HG03064 (cell line): ENCODE measurements around the gene MRPL10.

Experiments used
- ATAC-seq: cut with Tn5 transposase; IDR thresholded peaks from one replicate; pipeline ENCODE4 v1.9.1; 2021; ENCODE audit warnings: low read depth; ENCODE audit not compliant: unreplicated experiment

The MRPL10 gene

GRCh38 chr17:47862621-47863440 is 31.5 kb upstream of the MRPL10 start:
- ATAC-seq: no peak

DNA sequence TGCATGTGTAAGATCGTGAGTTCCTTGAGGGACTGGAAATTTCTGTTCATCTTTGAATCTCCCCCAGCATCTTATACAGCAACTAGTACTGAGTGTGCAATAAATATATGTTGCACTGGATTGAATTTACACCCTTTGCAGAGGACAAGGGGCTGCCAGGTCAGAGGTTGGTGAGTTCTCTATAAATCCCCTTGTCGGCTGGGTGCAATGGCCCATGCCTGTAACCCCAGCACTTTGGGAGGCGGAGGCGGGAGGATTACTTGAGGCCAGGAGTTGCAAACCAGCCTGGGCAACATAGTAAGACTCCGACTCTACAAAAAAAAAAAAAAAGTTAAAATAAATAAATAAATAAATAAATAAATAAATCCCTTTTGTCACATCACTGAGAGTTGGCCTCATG is 29.0 kb upstream of the MRPL10 start:
- ATAC-seq: no peak

GRCh38 chr17:47857551-47858455 is 26.5 kb upstream of the MRPL10 start:
- ATAC-seq: no peak

GRCh38 chr17:47856830-47857229 is 25.5 kb upstream of the MRPL10 start:
- ATAC-seq: no peak

GRCh38 chr17:47855737-47856136 is 24.4 kb upstream of the MRPL10 start:
- no peak for ATAC-seq

- no peak for ATAC-seq
Measured at GRCh38 chr17:47853616-47854015, 22.3 kb upstream of the MRPL10 start.

- ATAC-seq: no peak
Measured at GRCh38 chr17:47852113-47852949, 21.0 kb upstream of the MRPL10 start.

GRCh38 chr17:47851764-47852112 is 20.4 kb upstream of the MRPL10 start:
- ATAC-seq: no peak

GRCh38 chr17:47850692-47851573 is 19.6 kb upstream of the MRPL10 start, which contains the start of gene SP6:
TSS of gene SP6 (minus strand) at chr17:47851163. CDS start at chr17:47848429, 2,734 bp downstream.
- no peak for ATAC-seq

DNA sequence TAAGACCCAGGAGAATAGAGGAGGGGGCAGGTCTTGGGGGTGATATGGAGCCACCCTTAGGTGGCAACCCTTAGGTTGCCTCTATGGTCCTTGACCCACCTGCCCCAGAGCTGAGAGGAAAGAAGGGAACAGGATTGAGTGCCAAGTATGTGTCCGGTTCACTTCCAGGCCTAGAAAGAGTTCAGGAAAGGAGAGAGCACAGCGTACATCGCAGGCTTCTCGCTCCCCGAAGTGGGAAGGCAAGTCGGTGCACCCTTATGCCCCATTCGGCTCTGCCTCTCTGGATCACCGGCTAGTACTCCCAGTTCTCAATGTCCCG is 19.0 kb upstream of the MRPL10 start:
- no peak for ATAC-seq

DNA sequence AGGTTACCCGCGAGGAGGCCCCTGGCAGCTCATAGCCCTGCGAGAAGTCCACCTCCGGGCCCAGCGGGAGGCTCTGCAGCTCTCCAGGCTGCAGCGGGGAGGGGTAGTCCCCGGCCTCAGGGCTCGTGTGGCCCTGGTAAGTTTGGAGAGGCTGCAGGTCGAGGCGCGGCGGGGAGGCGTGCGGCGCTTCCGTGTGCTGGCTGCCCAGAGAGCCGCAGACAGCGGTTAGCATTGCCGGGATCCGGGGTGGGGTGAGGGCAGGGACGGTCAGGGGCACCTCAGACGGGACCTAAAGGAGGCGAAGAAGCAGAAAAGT is 16.8 kb upstream of the MRPL10 start:
- no peak for ATAC-seq

- no peak for ATAC-seq
Measured at GRCh38 chr17:47847341-47848197, 16.2 kb upstream of the MRPL10 start.

DNA sequence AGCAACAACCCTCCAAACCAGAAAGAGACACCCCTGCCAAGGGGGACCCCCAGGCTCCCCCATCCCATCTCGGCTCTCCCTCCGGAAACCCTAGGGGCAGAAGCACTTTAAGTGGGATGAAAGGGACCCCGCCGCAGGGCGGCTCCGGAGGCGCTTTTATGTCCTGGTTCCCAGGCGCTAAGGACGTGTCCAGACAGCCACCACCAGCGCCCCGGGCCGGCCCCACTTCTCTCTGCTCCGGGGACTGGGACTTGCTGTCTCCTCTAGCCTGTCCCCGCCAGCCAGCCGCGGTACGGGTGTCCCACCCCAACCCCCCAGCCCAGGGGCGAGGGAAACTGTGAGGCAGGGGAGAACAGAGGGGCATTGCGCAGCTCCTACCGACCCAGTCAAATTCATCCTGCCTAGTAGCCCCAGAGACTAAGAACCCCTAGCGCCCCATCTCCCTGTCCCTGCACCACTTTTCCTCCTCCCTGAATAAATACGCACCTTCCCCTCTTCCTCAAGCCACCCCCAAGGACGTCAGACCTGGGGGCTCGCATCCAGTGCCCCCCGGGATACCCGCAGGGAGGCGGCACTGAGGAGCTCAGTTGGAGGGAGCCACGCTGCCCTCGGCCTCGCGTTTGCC is 15.5 kb upstream of the MRPL10 start:
- ATAC-seq: no peak

DNA sequence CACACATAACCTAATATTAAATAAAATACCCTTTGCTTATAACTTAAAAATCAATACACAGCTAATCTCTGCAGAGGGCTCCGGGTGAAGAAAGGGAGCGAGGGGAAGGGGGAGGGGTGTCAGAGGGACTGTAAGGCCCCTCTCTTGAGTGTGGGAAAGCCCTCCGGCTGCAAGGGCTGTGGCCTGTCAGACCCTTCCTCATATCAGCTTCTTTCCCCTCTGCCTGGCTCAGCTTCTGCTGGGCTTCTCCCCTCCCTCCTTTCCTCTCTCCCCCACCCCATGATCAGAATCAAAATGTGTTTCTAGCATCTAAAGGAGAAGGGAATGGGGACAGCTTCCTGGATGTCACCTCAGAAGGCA is 14.4 kb upstream of the MRPL10 start:
- ATAC-seq: no peak

GRCh38 chr17:47844814-47845715 is 13.7 kb upstream of the MRPL10 start:
- no peak for ATAC-seq

DNA sequence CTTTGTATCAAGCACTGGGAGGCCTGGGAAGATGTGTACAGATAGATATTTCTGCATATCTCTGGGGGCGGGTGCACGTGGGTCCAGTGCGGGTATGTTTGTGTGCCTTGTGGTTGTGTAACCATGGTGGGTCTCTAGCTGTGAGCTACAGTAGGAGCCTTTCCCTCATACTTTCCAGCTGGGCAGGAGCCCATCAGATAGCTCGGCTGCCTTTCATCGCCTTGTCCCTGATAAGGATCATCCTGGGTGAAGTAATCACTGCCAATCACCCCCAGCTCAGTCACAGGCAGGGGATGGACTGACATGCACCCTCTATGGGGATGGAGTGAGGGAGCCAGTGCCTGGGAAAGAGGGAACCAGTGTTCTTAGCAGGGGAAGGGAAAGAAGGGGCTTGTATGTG is 12.9 kb upstream of the MRPL10 start:
- ATAC-seq: no peak

DNA sequence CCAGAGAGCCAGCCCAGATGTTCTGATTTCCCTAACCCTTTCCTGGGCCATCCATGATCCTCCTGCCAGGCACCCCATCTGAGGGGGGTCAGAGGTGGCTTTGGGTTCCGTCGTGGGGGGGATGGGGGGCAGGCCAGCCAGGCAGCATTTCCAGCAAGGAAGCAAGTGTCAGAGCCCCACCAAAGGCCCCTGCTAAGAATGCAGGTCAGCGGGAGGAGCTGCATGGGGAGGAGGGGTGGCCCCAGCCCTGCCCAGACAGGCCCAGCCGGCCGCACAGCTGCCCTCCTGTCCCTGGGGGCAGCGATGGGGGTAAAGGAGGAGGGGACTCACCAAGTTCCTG is 12.0 kb upstream of the MRPL10 start:
- ATAC-seq: no peak
